ENCODE measurements around the gene HMGB2. TPM values are rescaled to one million over a fixed set of nuclear protein-coding genes. Genes with fewer than 3 reads are reported as not detected.

Gene HMGB2
- total RNA-seq, 1 donor from 2014 or later = 277 TPM

DNA sequence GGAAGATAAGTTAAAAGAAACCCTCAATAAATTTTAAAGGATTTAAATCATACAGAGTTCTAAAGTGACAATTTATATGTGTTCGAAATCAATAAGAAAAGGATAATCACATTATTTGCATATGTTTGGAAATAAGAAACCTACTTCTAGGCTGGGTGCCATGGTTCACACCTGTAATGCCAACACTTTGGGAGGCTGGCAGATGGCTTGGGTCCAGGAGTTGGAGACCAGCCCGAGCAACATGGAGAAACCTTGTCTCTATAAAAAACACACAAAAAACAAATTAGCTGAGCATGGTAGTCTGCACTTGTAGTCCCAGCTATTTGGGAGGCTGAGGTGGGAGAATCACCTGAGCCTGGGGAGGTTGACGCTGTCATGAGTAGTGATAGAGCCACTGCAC, 28.5 kb upstream of the HMGB2 start:
- DNase-seq (ENCODE audit: low read depth) = no peak
- TF ChIP-seq, protein P1, sequence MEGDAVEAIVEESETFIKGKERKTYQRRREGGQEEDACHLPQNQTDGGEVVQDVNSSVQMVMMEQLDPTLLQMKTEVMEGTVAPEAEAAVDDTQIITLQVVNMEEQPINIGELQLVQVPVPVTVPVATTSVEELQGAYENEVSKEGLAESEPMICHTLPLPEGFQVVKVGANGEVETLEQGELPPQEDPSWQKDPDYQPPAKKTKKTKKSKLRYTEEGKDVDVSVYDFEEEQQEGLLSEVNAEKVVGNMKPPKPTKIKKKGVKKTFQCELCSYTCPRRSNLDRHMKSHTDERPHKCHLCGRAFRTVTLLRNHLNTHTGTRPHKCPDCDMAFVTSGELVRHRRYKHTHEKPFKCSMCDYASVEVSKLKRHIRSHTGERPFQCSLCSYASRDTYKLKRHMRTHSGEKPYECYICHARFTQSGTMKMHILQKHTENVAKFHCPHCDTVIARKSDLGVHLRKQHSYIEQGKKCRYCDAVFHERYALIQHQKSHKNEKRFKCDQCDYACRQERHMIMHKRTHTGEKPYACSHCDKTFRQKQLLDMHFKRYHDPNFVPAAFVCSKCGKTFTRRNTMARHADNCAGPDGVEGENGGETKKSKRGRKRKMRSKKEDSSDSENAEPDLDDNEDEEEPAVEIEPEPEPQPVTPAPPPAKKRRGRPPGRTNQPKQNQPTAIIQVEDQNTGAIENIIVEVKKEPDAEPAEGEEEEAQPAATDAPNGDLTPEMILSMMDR (conservative IDR thresholded peaks at IDR 0.05; ENCODE audit: low read depth, low read length) = no peak
- H3K4me3 ChIP-seq (ENCODE audit: low read depth, low read length) = no peak overlapping the region

DNA sequence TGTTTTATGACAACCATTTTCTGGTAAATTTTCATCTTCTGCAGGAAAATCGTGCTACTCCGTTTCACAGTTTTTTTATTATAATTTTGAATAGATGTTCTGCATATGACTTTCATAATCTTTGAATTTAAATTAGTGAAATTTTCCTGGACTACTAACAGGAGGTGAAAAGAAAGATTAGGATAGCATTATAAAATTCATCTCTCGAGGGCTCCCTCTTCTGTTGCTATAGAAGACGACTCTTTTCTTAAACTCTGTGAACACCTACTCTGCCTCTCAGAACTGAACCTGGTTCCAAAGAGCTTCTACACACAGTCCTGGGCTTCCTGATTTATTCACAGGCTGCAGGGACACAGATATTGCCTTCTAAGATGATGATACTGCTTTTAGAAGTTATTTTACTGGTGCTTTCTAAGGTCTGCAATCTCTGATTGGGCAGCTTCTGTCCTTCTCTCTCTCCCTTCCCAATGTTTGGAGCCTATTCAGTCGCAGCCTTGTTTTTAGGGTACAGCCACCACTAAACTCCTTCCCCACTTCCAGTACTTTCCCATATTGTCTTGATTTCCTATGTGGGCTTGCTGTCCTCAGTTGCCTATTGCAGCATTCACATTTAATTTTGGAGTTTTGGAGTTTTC, 26.5 kb upstream of the HMGB2 start:
- no peak for DNase-seq (ENCODE audit: low read depth)
- TF ChIP-seq, protein P1 (conservative IDR thresholded peaks at IDR 0.05; ENCODE audit: low read depth, low read length) = peak; percentile 56
- no peak overlapping the region for H3K4me3 ChIP-seq (ENCODE audit: low read depth, low read length)

DNA sequence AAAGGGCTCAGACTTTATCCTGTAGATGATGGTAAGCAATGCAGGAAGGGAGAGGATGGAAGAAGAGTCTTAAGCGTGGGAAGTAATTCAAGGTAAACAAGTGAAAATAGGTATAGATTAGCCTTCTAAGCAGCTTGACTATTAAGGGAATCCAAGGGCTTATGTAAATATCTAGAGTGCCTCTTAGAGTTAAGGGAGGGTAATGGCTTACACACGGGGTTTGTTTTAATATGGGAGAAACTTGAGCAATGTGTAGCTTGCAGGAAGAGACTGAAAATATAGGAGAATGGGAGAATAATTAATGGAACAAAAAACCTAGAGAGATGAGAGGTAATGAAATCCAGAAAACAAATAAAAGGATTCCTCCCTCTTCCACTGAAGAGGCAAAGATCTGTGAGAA, 23.8 kb upstream of the HMGB2 start:
- TF ChIP-seq, protein P1 (conservative IDR thresholded peaks at IDR 0.05; ENCODE audit: low read depth, low read length) = no peak
- no peak overlapping the region for H3K4me3 ChIP-seq (ENCODE audit: low read depth, low read length)
- DNase-seq (ENCODE audit: low read depth) = no peak

DNA sequence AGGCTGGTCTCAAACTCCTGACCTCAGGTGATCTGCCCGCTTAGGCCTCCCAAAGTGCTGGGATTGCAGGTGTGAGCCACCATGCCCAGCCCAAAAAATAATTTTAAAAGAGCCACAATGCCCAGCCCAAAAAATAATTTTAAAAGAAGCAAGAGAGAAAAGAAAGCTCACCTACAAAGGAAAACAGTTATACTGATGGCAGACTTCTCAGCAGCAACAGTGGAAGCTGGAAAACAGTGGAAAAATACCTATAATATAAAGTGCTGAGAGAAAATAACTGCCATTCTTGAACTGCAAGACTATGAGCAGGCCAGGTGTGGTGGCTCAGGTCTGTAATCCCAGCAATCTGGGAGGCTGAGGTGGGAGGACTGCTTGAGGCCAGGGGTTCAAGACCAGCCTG, 13.3 kb upstream of the HMGB2 start:
- TF ChIP-seq, protein P1 (conservative IDR thresholded peaks at IDR 0.05; ENCODE audit: low read depth, low read length) = no peak
- DNase-seq (ENCODE audit: low read depth) = no peak
- no peak overlapping the region for H3K4me3 ChIP-seq (ENCODE audit: low read depth, low read length)

DNA sequence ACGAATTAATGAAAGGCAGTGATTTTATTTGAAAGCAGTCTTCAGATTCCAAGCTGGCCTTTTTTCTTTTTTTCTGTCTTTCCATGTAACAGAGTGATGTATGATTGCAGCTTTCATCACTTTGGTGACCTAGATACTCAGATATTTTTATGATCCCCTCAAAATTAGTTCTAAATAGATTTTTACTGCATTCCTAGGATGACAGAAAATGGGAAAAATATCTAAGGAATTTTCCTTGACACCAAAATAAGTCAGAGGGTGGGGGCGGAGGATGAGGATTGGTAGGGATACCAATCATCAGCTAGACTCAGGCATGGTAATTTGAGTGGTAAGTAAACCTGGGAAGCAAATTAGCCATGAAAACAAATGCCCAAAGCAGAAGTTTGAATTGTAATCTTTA, 11.9 kb upstream of the HMGB2 start:
- H3K4me3 ChIP-seq (ENCODE audit: low read depth, low read length) = no peak overlapping the region
- TF ChIP-seq, protein P1 (conservative IDR thresholded peaks at IDR 0.05; ENCODE audit: low read depth, low read length) = no peak
- no peak for DNase-seq (ENCODE audit: low read depth)

DNA sequence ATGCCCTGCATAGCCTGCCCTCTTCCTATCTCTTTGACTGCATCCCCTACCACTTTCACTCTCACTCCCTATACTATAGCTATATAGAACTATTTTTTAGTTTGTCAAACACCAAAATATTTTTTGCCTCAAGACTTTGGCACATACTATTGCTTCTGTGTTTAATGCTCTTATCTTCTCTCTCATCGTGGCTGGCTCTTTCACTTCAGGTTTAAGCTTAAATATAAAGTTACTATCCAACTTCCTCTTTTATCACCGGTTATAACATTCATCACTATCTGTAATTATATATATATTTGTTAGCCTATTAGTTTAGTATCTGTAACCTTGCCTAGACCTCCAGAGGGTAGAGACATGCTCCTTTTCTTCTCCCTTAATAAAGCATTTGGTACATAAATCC, 11.5 kb upstream of the HMGB2 start:
- DNase-seq (ENCODE audit: low read depth) = no peak
- H3K4me3 ChIP-seq (ENCODE audit: low read depth, low read length) = no peak overlapping the region
- TF ChIP-seq, protein P1 (conservative IDR thresholded peaks at IDR 0.05; ENCODE audit: low read depth, low read length) = no peak

DNA sequence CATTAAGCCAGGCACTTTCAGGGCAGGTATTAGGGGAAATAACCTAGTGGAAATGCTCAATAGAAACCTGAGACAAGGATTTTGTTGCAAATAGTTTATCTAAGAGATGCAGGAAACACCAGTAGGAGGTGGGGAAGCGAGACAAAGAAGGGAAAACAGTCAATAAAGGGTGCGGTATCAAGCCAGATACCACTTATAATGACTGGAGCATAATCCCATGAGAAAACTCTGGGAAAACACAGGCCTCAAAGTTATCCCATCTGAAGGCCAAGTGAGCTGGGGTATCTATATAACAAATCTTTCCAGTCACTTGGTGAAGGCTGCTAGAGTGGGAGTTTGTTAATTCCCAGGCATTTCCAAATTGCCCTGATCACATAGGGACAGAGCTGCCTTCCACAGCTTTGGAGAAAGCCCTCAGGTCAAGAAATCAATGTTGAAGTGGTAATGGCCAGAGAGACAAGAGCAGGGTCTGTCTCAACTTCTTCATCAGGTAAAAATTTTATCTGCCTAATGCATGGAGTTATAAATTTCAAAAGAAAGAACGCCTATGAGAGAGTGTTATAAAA, 9.8 kb upstream of the HMGB2 start:
- DNase-seq (ENCODE audit: low read depth) = no peak
- no peak overlapping the region for H3K4me3 ChIP-seq (ENCODE audit: low read depth, low read length)
- TF ChIP-seq, protein P1 (conservative IDR thresholded peaks at IDR 0.05; ENCODE audit: low read depth, low read length) = no peak

Data from epithelial cell of proximal tubule (primary cell).